Tibial nerve (tissue), 4 donors: ENCODE data around the gene CCDC47. TPM values are rescaled to one million over a fixed set of nuclear protein-coding genes. Genes with fewer than 3 reads are reported as not detected.

Experiments
- DNase-seq, 2 donors: peaks; one replicate each; pipeline ENCODE4 v3.0.0-alpha.2; 2019; ENCODE audit warnings: low spot score in 2 of 2
- H3K27ac ChIP-seq, 4 donors: fragments of 200-600 bp; sonication (generic) in 3 of 4; one replicate each; pipeline ENCODE4 v1.5.1; 2017 to 2019; ENCODE audit warnings: mild to moderate bottlenecking in 1 of 4
- H3K27me3 ChIP-seq, 2 donors: fragments of 200-600 bp; sonication (generic) in 1 of 2; one replicate each; pipeline versions ENCODE4 v1.5.1 to v1.6.0; 2017 to 2019
- H3K36me3 ChIP-seq, 3 donors: fragments of 200-600 bp; sonication (generic); one replicate each; pipeline ENCODE4 v1.5.1; 2018 to 2019
- H3K4me1 ChIP-seq, 4 donors: fragments of 200-600 bp; sonication (generic) in 3 of 4; one replicate each; pipeline ENCODE4 v1.5.1; 2017 to 2019
- H3K4me3 ChIP-seq, 4 donors: fragments of 200-600 bp; sonication (generic) in 3 of 4; one replicate each; pipeline ENCODE4 v1.5.1; 2017 to 2019; ENCODE audit warnings: mild to moderate bottlenecking in 1 of 4, moderate library complexity in 1 of 4
- H3K9me3 ChIP-seq, 4 donors: fragments of 200-600 bp; sonication (generic) in 3 of 4; one replicate each; pipeline ENCODE4 v1.5.1; 2017 to 2019
- CTCF ChIP-seq, 5 experiments: fragments of 200-600 bp in 3 of 5; fragments of 450-650 bp in 2 of 5; sonication (generic) in 3 of 5; IDR thresholded peaks; one replicate each; pipeline ENCODE4 v1.5.1; 2016 to 2019; ENCODE audit warnings: antibody characterized with exemption in 5 of 5, mild to moderate bottlenecking in 3 of 5, moderate library complexity in 2 of 5
- EP300 ChIP-seq, 2 donors: sonication (generic); formaldehyde crosslinking; IDR thresholded peaks; one replicate each; pipeline ENCODE4 v1.6.1; 2017; ENCODE audit warnings: antibody characterized with exemption in 2 of 2, mild to moderate bottlenecking in 1 of 2
- POLR2A ChIP-seq, 2 donors: fragments of 450-650 bp; IDR thresholded peaks; one replicate each; pipeline ENCODE4 v1.6.1; 2017; ENCODE audit warnings: antibody characterized with exemption in 2 of 2, mild to moderate bottlenecking in 2 of 2, moderate library complexity in 2 of 2
- WGBS, 2 donors: methylation state at CpG; one replicate each; pipeline ENCODE4 v1.1.5; 2018; 5-methylcytosine and 5-hydroxymethylcytosine counted together
- total RNA-seq, 4 donors: library from RNA; depleted of rRNA; stranded (reverse); fragments of >200 nt; gene quantifications; one replicate each; pipeline ENCODE4 v1.1.0, GENCODE V29; 2016

CCDC47 gene
- total RNA-seq, 4 donors from 2014 or later = 43.7 to 62.0 (median 51.0) TPM

DNA sequence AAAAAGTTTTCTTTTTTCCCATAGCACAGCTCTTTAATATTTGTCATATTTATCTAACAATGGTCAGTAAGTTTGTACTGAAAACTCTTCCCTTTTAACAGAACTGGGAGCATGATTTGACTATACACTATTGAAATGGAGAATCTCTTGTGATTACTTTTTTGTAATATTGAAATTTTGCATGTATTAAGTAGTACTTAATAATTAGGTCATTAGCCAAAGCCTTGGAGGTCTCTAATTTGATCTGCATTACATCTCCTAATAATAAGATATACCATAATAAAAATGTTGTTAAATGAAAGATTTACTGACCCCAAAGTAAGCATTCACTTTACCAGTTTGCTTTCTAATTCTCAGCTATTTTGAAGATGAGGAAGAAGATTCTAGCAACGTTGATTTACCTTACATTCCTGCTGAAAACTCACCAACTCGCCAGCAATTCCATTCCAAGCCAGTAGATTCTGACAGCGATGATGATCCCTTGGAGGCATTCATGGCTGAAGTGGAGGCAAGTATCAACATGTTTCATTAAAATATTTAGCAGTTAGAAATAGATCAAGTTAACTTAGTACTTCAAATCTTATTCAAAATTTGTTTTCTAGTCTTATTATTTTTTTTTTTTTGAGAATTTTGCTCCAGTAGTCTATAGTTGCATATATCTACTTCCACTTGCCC lies 18.8 kb upstream of the CCDC47 start:
- TF ChIP-seq POLR2A (IDR thresholded peaks at IDR 0.05) = no peak
- no peak for TF ChIP-seq CTCF (IDR thresholded peaks at IDR 0.05)
- no peak for TF ChIP-seq EP300 (IDR thresholded peaks at IDR 0.05)
- Histone ChIP-seq H3K4me3 (no peak overlapping the region), H3K4me1 (peaks cover 0 to 3% (median 0%) of the 10 kb centered on the region in 4 donors), H3K9me3 (no peaks in the 10 kb centered on the region), H3K27ac (no peak overlapping the region), H3K27me3 (no peaks in the 10 kb centered on the region), H3K36me3 (peaks cover 3 to 99% (median 14%) of the 10 kb centered on the region in 3 donors)
- no peak for DNase-seq
- 86 to 87% methylated on average over 3 of the region's 3 CpGs for WGBS, 2 donors

DNA sequence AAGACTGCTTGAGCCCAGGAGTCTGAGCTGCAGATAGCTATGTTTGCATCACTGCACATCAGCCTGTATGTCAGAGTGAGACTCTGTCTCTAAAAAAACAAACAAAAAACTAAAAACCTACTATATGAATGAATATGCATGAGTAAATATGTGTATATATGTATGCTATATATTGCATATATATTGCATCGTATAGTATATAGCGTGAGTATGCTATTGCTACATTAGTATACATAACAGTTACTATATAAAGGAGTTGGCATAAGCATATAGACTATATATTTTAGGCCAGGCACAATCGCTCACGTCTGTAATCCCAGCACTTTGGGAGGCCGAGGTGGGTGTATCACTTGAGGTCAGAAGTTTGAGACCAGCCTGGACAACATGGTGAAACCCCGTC lies 16.7 kb upstream of the CCDC47 start:
- Histone ChIP-seq H3K36me3 (peaks cover 6 to 85% (median 14%) of the 10 kb centered on the region in 3 donors), H3K4me1 (peaks cover 0 to 11% (median 0%) of the 10 kb centered on the region in 4 donors), H3K9me3 (no peaks in the 10 kb centered on the region), H3K27me3 (no peaks in the 10 kb centered on the region), H3K27ac (no peak overlapping the region), H3K4me3 (no peak overlapping the region)
- WGBS, 2 donors = 88 to 91% methylated on average over 6 of the region's 6 CpGs
- TF ChIP-seq POLR2A (IDR thresholded peaks at IDR 0.05) (no peak), EP300 (IDR thresholded peaks at IDR 0.05) (no peak), CTCF (IDR thresholded peaks at IDR 0.05) (no peak)
- DNase-seq = no peak

- Histone ChIP-seq H3K9me3 (no peaks in the 10 kb centered on the region), H3K4me1 (peaks cover 0 to 36% (median 1%) of the 10 kb centered on the region in 4 donors), H3K27me3 (no peaks in the 10 kb centered on the region), H3K36me3 (peaks cover 6 to 68% (median 9%) of the 10 kb centered on the region in 3 donors), H3K27ac (no peak overlapping the region), H3K4me3 (no peak overlapping the region)
- 95% methylated on average over 13 of the region's 13 CpGs for WGBS, 2 donors
- DNase-seq = no peak
- TF ChIP-seq POLR2A (IDR thresholded peaks at IDR 0.05) (no peak), CTCF (IDR thresholded peaks at IDR 0.05) (no peak), EP300 (IDR thresholded peaks at IDR 0.05) (no peak)
These were observed 13.7 kb upstream of the CCDC47 start for GRCh38 chr17:63786971-63787711.

GRCh38 chr17:63786117-63786516 lies 12.7 kb upstream of the CCDC47 start:
- Histone ChIP-seq H3K36me3 (peaks cover 6 to 67% (median 9%) of the 10 kb centered on the region in 3 donors), H3K9me3 (no peaks in the 10 kb centered on the region), H3K4me1 (peaks cover 0 to 43% (median 2%) of the 10 kb centered on the region in 4 donors), H3K27ac (no peak overlapping the region), H3K27me3 (no peaks in the 10 kb centered on the region), H3K4me3 (no peak overlapping the region)
- TF ChIP-seq POLR2A (IDR thresholded peaks at IDR 0.05) (no peak), CTCF (IDR thresholded peaks at IDR 0.05) (no peak), EP300 (IDR thresholded peaks at IDR 0.05) (no peak)
- DNase-seq = no peak
- WGBS, 2 donors = 100% methylated on average over 1 of the region's 1 CpG

DNA sequence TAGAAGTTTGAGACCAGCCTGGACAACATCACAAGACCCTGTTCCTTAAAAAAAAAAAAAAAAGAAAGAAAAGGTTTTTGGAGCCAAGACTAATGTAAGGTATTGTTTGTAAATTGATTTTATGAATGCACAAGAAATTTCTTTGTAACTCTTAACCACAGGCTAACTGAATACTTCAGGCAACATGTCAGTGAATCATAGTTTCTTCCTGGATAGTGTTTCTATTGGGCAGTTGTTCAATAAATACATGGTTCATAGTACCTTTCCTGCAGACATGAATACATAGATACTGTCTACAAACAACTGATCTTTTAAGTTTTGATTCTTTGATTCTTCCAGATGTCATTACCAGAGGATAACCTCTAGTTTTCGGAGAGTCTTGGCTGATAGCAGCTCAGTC lies 12.2 kb upstream of the CCDC47 start:
- TF ChIP-seq POLR2A (IDR thresholded peaks at IDR 0.05) (no peak), CTCF (IDR thresholded peaks at IDR 0.05) (no peak), EP300 (IDR thresholded peaks at IDR 0.05) (no peak)
- DNase-seq = no peak
- 58 to 76% methylated on average over 1 of the region's 1 CpG for WGBS, 2 donors
- Histone ChIP-seq H3K36me3 (peaks cover 6 to 67% (median 9%) of the 10 kb centered on the region in 3 donors), H3K9me3 (no peaks in the 10 kb centered on the region), H3K4me1 (peaks cover 0 to 49% (median 2%) of the 10 kb centered on the region in 4 donors), H3K27me3 (no peaks in the 10 kb centered on the region), H3K4me3 (no peak overlapping the region), H3K27ac (no peak overlapping the region)
